ENCODE measurements around the gene LDB1. TPM values are rescaled to one million over a fixed set of nuclear protein-coding genes. Genes with fewer than 3 reads are reported as not detected.

LDB1 gene
- total RNA-seq, 2 experiments from 2014 or later: 50.8 to 60.9 TPM

GRCh38 chr10:102118867-102119266 lies 1.3 kb downstream of the LDB1 start:
- Histone ChIP-seq H3K4me3 (ENCODE audit: low read depth, low read length, poor library complexity, severe bottlenecking) (peak overlapping the region; percentile 87), H3K4me1 (ENCODE audit: insufficient read depth, low read length, poor library complexity, severe bottlenecking) (peaks cover 57% of the 10 kb centered on the region), H3K36me3 (ENCODE audit: insufficient read depth, low read length) (no peaks in the 10 kb centered on the region), H3K4me2 (ENCODE audit: low read length) (peak overlapping the region; percentile 79), H4K20me1 (ENCODE audit: insufficient read depth, low read length) (peaks cover 3% of the 10 kb centered on the region), H3K9me3 (ENCODE audit: low read length) (no peaks in the 10 kb centered on the region), H3K79me2 (ENCODE audit: insufficient read depth, low read depth, low read length) (peaks cover 55% of the 10 kb centered on the region), H3K9me2 (ENCODE audit: insufficient read depth, low read length) (no peaks in the 10 kb centered on the region), H3K27ac (ENCODE audit: low read depth, low read length, poor library complexity, severe bottlenecking) (peak overlapping the region; percentile 80), H2AFZ (ENCODE audit: low read length) (no peak overlapping the region)
- no peak for TF ChIP-seq EZH2phosphoT487 (IDR thresholded peaks at IDR 0.05; ENCODE audit: borderline replicate concordance, low read depth, low read length)
- BruUV-seq (replicated peaks): no TSS peak
- POLR2A ChIA-PET: interaction anchor here (0.5 to 1.3 kb wide), 11 partner anchors 10 to 1854 kb away, joined by 3 to 5 read pairs (median 3); partner anchors contain the start of gene NOLC1
- intact Hi-C loops (cut with micrococcal nuclease; ENCODE audit: unreplicated experiment): loop anchor here (10.0 kb wide), 1 partner anchor 596 kb away; the partner anchor contains the start of genes ARL3 and SFXN2
- CTCF ChIA-PET (ENCODE audit: unreplicated experiment): interaction anchor here (0.6 kb wide), 4 partner anchors 9 to 513 kb away, joined by 3 to 6 read pairs (median 4); no protein-coding TSS in a partner anchor
- DNase-seq (ENCODE audit: low spot score): peak; percentile 70

- no peak for TF ChIP-seq EZH2phosphoT487 (IDR thresholded peaks at IDR 0.05; ENCODE audit: borderline replicate concordance, low read depth, low read length)
- TF ChIP-seq CTCF (conservative IDR thresholded peaks at IDR 0.05; ENCODE audit: low read length): peak; percentile 55
- peak overlapping the region; percentile 87 for H3K4me3 ChIP-seq (ENCODE audit: low read depth, low read length, poor library complexity, severe bottlenecking)
- CTCF ChIA-PET (ENCODE audit: unreplicated experiment): no interaction called here
- peaks cover 68% of the 10 kb centered on the region for H3K79me2 ChIP-seq (ENCODE audit: insufficient read depth, low read depth, low read length)
- peak overlapping the region; percentile 79 for H3K4me2 ChIP-seq (ENCODE audit: low read length)
- no peaks in the 10 kb centered on the region for H3K9me3 ChIP-seq (ENCODE audit: low read length)
- H3K9me2 ChIP-seq (ENCODE audit: insufficient read depth, low read length): no peaks in the 10 kb centered on the region
- DNase-seq (ENCODE audit: low spot score): peak; percentile 49
- BruUV-seq (replicated peaks): no TSS peak
- H3K27ac ChIP-seq (ENCODE audit: low read depth, low read length, poor library complexity, severe bottlenecking): peak overlapping the region; percentile 80
- peaks cover 70% of the 10 kb centered on the region for H3K4me1 ChIP-seq (ENCODE audit: insufficient read depth, low read length, poor library complexity, severe bottlenecking)
- peaks cover 14% of the 10 kb centered on the region for H4K20me1 ChIP-seq (ENCODE audit: insufficient read depth, low read length)
- intact Hi-C loops (cut with micrococcal nuclease; ENCODE audit: unreplicated experiment): loop anchor here (10.0 kb wide), 1 partner anchor 597 kb away; the partner anchor contains the start of genes ARL3 and SFXN2
- no peaks in the 10 kb centered on the region for H3K36me3 ChIP-seq (ENCODE audit: insufficient read depth, low read length)
- H2AFZ ChIP-seq (ENCODE audit: low read length): no peak overlapping the region
- POLR2A ChIA-PET: interaction anchor here (1.3 kb wide), 1 partner anchor 13 kb away, joined by 4 read pairs; no protein-coding TSS in a partner anchor
Observed at GRCh38 chr10:102117391-102118159, 2.6 kb downstream of the LDB1 start.

- ChIA-PET CTCF (ENCODE audit: unreplicated experiment) (no interaction called here), POLR2A (no interaction called here)
- peaks cover 4% of the 10 kb centered on the region; the same call in 1 of the 2 replicates for H3K36me3 ChIP-seq (ENCODE audit: insufficient read depth, low read length)
- H3K9me3 ChIP-seq (ENCODE audit: low read length): no peaks in the 10 kb centered on the region
- DNase-seq (ENCODE audit: low spot score): no peak
- peaks cover 78% of the 10 kb centered on the region for H3K79me2 ChIP-seq (ENCODE audit: insufficient read depth, low read depth, low read length)
- peak overlapping the region; percentile 87 for H3K4me3 ChIP-seq (ENCODE audit: low read depth, low read length, poor library complexity, severe bottlenecking)
- intact Hi-C loops (cut with micrococcal nuclease; ENCODE audit: unreplicated experiment): loop anchor here (10.0 kb wide), 1 partner anchor 598 kb away; the partner anchor contains the start of genes ARL3 and SFXN2
- peaks cover 70% of the 10 kb centered on the region for H3K4me1 ChIP-seq (ENCODE audit: insufficient read depth, low read length, poor library complexity, severe bottlenecking)
- no peak overlapping the region for H2AFZ ChIP-seq (ENCODE audit: low read length)
- peaks cover 20% of the 10 kb centered on the region for H4K20me1 ChIP-seq (ENCODE audit: insufficient read depth, low read length)
- BruUV-seq (replicated peaks): no TSS peak
- no peaks in the 10 kb centered on the region for H3K9me2 ChIP-seq (ENCODE audit: insufficient read depth, low read length)
- H3K4me2 ChIP-seq (ENCODE audit: low read length): peak overlapping the region; percentile 79
- TF ChIP-seq EZH2phosphoT487 (IDR thresholded peaks at IDR 0.05; ENCODE audit: borderline replicate concordance, low read depth, low read length): no peak
- no peak for TF ChIP-seq CTCF (conservative IDR thresholded peaks at IDR 0.05; ENCODE audit: low read length)
- peak overlapping the region; percentile 80 for H3K27ac ChIP-seq (ENCODE audit: low read depth, low read length, poor library complexity, severe bottlenecking)
Observed at GRCh38 chr10:102116656-102117055, 3.5 kb downstream of the LDB1 start.

Data from OCI-LY7 (cell line).